HTR-8/SVneo (cell line): Measurements from ENCODE around the gene LRRC36.
"Not testable (repeated sequence)": the region's sequence is repeated elsewhere in the genome, so short reads cannot be mapped to it uniquely, and the experiment has no call there.

Source experiments
- DNase-seq: peaks from one replicate; pipeline ENCODE4 v3.0.0; 2011; ENCODE audit warnings: low spot score, mixed read lengths; ENCODE audit not compliant: insufficient read length
- FAIRE-seq: peaks from 2 replicates; lab custom pipeline; 2011; peaks lifted over from hg19 to GRCh38; lab: Jason Lieb, UNC

Gene LRRC36

DNA sequence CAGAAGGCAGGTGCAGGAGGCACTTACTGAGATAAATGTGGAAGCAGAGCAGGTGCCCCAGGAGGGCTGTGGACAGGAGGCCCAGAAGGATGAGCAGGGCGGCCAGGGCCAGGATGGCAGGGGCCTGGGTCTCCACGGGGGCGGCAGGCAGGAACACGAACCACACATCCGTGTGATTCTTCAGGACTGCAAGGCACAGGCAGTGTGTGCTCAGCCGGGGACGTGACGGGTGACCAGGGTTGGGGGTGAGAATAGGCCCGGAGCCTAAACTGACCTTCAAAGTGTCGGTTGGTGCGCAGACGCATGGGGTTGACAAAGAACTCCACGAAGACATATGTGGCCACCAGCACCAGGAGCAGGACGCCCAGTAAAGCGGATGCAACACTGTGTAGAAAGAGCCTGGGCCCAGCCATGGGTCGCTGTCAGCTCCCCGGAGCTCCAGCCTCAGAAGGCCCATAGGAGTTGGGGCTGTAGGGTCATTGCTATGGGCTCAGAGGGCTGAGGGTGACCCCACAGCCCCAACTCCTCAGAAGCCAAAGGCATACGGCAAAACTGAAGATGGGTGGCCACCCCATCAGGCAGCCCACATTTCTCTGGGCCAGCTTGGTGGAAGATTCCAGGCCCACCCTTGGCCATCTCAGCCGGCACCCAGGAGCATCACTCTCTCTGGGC, 72.1 kb downstream of the LRRC36 start:
- no peak for FAIRE-seq
- no peak for DNase-seq

DNA sequence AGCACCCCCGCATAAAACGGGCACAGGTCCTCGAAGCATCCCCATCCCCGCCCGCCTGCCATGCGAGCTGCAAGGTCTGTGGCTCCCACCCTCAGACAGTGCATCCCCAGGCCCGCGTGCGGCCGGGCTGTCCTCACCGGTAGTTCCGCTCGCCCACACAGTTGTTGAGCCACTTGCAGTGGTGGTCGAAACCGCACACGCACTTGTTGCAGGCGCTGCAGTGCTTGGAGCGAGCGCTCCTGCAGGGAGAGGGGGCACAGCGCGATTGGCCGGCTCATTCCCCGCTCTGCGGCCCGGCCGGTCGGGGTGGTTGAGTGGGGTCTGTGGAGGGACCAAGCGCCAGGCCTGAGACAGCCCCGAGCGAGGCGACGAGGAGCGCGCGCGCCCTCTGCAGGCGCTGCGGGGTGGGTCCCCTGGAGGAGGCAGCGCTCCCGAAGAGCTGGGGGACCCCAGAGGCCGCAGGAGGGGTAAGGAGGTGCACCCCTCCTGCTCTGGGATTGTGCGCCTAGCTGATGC, 72.7 kb downstream of the LRRC36 start:
- FAIRE-seq (no peak), DNase-seq (no peak)

DNA sequence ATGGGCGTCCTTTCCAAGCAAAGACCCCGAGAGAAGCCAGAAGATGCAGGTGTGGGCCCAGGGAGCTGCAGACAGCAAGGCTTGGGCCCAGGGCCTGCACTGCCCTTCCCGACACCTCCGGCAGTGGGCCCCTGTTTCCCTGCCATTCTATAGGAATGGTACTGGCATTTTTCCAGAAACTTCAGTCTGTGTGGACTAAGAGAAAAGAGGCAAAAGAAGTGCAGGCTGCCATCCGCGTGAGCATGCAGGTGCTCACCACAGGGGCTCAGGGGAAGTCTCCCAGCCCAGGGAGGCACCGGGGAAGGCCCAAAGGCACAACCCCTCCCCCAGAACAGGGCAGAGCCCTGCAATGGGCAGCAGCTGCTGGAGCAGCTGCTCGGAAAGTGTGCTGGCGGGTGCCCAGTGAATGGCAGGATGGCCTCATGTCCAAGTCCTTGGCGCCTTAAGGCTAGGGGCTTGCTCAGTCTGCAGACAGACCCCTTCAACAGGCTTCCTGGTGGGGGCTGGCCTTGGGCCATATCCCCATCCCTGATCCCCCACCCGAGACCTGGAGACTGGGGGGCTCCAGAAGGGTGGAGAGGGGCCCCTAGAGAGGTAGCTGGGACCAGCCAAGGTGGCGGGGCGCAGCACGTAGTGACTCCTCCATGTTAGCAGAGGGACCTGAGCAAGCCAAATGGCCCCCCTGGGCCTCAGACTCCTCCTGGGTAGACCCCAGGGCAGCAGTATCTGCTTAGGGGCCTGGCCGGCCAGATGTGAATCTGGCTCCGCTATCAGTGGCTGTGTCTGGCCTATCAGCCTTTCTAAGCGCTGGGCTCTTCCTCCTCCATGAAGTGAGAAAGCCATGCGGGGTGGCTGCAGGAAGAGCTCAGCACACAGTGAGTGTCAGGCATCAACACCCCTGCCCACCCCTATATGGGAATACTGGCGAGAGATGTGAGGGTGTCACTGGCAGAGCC, 73.4 kb downstream of the LRRC36 start:
- no peak for FAIRE-seq
- no peak for DNase-seq

DNA sequence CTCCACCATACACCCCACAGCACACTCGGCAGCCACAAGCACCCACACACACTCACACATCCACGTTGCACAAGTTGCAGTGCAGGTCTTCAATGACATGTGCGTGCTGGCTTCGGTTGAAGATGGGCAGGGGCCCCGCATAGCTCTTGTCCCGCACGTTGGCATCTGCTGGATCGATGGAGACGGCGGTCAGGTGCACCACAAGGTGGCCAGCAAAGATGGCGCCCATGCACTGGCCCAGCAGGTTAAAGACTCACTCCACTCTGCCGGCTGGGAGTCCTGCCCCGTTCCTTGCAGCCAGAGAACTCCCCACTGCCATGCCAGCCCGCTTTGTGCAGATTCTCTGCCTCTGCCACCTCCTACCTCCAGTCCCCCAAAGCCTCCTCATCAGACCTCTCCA, 74.3 kb downstream of the LRRC36 start:
- FAIRE-seq (no peak), DNase-seq (no peak)

- no peak for FAIRE-seq
- DNase-seq: no peak
These were observed 77.5 kb downstream of the LRRC36 start for GRCh38 chr16:67403976-67404555.

DNA sequence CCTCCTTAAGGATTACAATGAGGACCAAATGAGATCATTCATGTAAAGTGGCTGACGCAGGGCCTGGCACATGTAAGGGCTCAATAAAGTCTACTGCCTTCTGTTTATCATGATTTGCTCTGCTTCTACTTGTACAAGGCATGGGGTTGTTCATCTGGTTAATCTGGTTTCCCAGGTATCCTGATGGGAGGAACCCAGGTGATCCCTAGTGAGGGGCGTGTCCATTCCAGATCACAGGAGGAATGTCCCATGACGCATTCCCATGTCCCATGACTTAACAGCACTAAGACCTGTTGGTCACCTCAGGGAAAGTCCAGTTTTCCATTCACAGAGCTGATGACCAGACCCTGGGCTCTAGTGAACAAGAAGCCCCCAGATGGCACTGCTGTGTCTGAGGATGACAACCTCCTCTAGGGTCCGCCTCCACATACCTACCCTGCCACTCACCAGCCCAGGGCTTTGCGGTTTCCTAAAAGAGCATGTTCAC, 78.2 kb downstream of the LRRC36 start:
- FAIRE-seq: no peak
- DNase-seq: no peak

GRCh38 chr16:67405336-67405735, 78.7 kb downstream of the LRRC36 start:
- no peak for FAIRE-seq
- DNase-seq: no peak

- DNase-seq: peak; percentile 79
These were observed 79.7 kb downstream of the LRRC36 start for GRCh38 chr16:67406111-67406971.

DNA sequence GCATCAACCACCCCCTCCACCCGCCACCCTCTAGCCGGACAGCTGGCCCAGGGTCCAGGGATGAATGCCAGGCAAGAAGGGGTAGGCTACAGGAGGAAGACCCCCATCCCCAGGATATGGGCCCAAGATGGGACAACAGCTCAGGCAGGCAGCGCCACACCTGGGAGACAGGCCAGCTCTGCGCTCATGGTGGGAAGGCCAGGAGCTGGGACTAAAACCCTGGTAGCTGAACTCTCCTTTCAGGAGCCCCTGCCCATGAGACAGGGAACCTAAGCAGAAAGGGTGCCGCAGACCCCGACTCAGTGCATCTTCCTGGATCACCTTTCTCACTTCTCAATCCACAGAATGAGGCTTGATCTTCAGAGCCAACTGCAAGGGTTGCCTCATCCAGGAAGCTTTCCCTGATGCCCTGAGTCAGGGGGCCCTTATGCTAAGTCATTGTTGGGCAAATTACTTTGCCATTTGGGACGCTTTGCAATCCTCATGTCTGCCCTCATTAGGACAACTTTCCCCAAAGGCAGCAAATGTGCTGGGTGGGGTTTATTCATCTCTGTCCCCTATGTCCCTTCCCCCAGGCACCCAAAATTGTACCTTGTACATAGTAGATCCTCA, 80.7 kb downstream of the LRRC36 start:
- peak; percentile 82 for FAIRE-seq
- DNase-seq: no peak

More at GRCh38 chr16:67406111-67406971, 79.7 kb downstream of the LRRC36 start:
- peak; percentile 91 for FAIRE-seq

DNA sequence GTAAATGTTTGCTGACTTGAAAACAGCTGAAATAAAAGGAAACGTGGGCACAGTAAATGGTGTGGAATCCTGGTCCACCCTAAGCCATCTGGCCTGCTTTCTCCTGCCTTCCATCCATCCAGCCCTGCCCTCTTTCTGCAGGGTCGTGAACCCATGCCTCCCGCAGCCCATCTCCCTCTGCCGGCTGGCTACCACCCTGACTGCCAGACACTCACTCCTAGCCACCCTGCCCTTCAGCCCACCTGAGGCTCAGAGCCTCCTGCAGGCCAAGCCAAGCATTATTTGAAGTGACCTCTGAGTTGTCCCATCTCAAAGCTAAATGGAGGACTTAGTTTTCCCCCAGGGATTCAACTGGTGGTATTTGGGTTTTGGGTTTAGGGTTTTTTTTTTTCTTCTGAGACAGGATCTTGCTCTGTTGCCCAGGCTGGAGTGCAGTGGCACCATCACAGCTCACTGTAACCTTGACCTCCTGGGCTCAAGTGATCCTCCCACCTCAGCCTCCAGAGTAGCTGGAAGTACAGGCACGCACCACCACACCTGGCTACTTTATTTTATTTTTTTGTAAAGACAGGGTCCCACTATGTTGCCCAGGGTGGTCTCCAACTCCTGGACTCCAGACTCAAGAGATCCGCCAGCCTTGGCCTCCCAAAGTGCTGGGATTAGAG, 81.3 kb downstream of the LRRC36 start:
- no peak for DNase-seq
- no peak for FAIRE-seq

DNA sequence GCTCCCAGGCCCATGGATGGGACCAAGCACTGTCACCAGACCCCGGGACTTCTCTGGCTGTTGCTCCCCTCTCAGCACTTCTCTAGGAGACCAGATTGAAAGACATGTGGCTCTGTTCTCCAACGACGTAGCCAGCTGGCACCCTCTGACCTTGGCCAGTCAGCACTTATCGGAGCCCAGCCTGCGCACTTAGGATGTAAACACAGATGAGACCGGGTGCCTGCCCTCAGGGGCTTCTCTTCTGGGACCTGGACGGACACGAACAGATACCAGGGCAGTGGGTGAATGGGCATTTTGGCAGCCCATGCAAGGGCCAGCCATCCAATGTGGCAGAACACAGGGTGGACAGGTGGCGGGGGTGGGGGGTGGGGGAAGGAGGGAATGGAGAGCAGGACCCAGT, 83.0 kb downstream of the LRRC36 start:
- FAIRE-seq: no peak

DNA sequence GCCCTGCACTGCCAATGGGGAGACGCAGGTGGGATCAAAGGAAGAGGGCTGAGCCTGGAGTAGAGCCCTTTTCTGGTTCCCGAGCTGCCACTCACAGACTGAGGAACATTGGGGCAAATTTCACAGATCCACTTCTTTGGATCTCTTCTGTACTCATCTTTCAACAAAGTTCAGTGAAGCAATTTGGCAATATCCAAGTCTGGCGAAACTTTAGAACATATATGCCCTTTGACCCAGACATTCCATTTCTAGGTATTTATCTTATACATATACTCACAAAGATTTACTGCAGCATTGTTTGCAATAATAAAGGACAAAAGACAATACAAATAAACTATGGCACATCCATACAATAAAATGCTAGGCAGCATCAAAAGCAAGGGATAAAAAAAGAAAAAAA, 84.7 kb downstream of the LRRC36 start:
- no peak for DNase-seq
- FAIRE-seq: no peak

More for the DNA sequence above, 83.0 kb downstream of the LRRC36 start:
- DNase-seq: no peak

DNA sequence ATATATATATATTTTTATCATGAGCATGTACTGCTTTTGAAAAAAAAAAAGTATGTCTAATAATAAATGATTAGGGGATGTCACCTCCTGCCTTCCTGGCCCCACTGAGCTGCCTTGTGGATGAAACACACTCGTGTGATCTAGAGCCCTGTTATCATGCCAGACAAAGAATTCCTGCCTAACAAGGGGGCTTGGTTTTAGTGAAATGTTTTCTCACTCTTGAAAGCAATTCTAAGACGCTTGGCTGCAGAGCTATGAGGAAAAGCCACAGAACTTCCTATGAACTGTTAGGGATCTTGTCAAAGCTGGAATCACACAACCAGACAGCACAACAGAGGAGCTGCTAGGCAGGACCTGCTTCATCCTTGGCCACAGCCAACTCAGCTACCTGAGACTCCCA, 85.7 kb downstream of the LRRC36 start:
- DNase-seq: no peak

DNA sequence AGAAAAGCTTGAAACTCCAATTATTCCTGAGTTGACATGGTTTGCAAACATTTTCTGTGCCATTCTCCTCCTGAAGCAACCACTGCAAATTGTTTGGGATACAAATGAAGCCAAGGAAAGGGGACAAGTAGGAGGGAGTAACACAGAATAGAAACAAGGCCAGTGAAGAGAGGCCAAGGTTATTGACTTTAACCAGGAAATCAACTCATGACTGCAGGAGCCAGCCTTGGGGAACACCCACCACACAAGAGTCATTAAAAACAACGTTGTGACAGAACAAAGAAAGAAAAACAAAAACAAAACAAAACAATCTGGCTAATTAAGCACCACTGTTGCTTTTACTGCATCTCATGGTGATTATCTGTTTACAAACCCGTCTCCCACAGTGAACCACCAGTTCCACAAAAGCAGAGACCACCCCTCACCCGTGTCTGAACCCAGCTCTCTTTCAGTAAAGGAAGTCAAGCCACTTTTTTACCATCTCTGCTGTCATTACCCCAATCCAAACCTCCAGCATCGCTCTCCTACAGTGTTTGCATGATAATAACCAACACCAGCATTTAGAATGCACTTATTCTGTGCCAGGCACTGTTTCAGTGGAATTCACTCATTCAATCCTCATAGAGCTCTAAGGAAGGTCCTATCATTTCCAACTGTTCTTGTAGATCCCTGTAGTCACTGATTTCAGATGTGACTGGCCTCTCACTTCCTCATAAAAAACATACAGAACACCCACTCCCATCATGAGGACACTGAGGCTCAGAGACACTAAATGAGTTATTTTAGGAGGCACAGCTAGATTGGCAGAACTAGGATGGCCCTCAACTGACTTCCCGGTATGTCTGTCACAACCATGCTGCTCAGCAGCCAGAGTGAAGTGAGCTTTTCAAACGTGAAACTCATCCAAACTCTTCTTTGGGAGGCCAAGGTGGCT, 87.6 kb downstream of the LRRC36 start:
- DNase-seq (no peak), FAIRE-seq (no peak)

More for the DNA sequence above, 85.7 kb downstream of the LRRC36 start:
- FAIRE-seq: no peak

- FAIRE-seq, DNase-seq: not testable (repeated sequence)
These were observed 88.8 kb downstream of the LRRC36 start for GRCh38 chr16:67415421-67415820.

GRCh38 chr16:67415872-67416793, 89.5 kb downstream of the LRRC36 start, which contains the start of gene ZDHHC1:
TSS of gene ZDHHC1 (minus strand) at chr16:67416477. CDS start at chr16:67407775, 8,702 bp downstream.
- DNase-seq: peak; percentile 85

More at GRCh38 chr16:67415872-67416793, 89.5 kb downstream of the LRRC36 start, which contains the start of gene ZDHHC1:
- peak; percentile 54 for FAIRE-seq
